ENCODE results near the gene NOG. TPM values are rescaled to one million over a fixed set of nuclear protein-coding genes. Genes with fewer than 3 reads are reported as not detected.

NOG gene
- total RNA-seq, 1 experiment from 2014 or later: 1.2 TPM

- DNase-seq (ENCODE audit: low spot score): no peak
These were observed 3.4 kb downstream of the NOG start for GRCh38 chr17:56596691-56597494.

DNA sequence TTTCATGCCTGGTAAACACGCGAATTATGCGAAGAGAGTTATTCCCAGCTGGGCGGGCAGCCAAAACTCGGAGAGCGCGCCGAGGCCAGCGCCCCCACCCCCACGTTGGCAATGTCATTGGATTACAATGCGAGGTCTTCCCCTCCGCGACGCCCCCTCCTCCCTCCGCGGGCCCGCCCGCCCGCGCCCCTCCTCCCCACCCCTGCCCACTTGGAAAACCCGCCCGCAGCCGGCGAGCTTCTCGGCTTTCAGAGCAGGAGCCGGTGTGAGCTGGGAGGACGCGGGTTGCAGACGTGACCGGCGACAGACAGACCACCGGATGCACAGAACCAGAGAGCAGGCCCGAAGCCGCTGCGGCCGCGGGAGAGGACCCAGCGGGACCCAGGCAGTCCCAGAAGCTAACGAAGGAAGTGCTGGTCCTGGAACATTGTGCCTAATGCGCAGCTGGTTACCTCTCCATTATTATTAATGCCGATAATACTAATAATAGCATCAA lies 4.0 kb downstream of the NOG start:
- DNase-seq (ENCODE audit: low spot score): no peak

GRCh38 chr17:56598466-56598865 lies 5.0 kb downstream of the NOG start:
- no peak for DNase-seq (ENCODE audit: low spot score)

- DNase-seq (ENCODE audit: low spot score): no peak
These were observed 5.6 kb downstream of the NOG start for GRCh38 chr17:56599088-56599487.

DNA sequence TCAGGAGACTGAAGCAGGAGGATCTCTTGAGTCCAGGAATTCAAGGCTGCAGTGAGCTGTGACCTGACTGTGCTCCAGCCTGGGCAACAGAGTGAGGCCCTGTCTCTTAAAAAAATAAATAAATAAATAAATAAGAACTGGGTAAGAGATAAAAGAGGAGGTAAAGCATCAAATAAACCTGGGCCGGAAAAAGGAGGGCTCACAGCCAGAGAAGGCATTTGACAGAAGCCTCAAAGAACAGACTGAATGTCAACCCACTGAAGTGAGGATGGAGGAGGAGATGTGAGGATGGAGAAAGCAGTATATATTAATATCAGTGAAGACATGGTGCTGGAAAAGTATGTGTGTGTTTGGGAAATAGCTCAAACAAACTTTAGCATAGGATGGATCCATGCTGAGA lies 6.1 kb downstream of the NOG start:
- DNase-seq (ENCODE audit: low spot score): no peak

GRCh38 chr17:56600256-56600655 lies 6.8 kb downstream of the NOG start:
- DNase-seq (ENCODE audit: low spot score): no peak

DNA sequence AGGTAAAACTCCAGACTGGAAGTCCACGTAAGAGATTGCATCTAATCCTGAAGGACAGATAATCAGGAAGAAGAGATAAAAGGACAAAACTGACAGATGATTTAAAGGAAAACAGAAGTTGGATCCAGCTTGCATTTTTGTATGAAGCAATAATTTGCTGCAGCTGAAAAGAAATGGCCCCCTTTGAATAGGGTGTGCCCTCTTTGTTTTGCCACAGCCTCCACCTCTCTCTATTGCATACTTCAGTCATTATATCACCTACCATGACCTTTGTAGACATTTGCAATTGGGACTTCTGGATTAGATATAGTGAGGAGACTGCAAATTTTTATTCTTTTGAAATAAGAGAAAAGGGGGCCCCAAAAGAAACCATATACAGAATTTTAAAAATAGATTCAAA lies 8.1 kb downstream of the NOG start:
- DNase-seq (ENCODE audit: low spot score): no peak

GRCh38 chr17:56602292-56603130 lies 9.0 kb downstream of the NOG start:
- DNase-seq (ENCODE audit: low spot score): no peak

DNA sequence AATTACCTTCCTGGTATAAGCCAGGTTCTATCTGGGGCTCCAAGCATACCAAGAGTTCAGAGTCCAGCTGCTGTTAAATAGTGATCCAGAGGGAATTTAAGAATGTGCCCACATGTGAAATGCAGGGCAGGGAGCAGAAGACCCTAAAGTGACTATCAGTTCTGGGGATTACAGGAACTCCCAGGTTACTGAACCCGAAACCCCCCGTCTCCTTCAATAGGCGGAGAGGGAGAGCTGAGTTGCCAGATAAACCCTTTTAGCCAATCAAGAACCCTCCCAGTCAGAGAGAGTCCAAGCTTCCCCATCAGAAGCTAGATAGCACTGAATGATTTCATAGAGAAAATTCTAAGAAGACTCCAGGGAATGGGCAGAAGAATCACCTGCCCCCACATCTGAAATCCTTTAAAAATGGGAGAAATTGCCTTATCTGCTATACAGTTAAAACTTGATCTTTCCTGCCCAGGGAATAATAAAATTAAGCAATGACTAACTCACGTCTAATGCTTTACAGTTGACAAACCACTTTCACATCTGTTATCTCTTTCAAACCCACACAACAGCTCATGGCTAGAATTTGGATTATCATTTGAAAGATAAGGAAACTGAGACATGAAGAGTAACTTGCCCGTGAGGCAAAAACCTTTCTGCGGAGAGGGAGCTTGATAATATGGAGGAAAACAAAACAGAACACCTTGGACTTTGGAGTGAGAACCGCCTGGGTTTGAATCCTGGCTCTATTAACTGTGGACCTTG lies 10.2 kb downstream of the NOG start:
- DNase-seq (ENCODE audit: low spot score): no peak

GRCh38 chr17:56604691-56605290 lies 11.3 kb downstream of the NOG start:
- no peak for DNase-seq (ENCODE audit: low spot score)

GRCh38 chr17:56608944-56609343 lies 15.4 kb downstream of the NOG start:
- DNase-seq (ENCODE audit: low spot score): no peak

DNA sequence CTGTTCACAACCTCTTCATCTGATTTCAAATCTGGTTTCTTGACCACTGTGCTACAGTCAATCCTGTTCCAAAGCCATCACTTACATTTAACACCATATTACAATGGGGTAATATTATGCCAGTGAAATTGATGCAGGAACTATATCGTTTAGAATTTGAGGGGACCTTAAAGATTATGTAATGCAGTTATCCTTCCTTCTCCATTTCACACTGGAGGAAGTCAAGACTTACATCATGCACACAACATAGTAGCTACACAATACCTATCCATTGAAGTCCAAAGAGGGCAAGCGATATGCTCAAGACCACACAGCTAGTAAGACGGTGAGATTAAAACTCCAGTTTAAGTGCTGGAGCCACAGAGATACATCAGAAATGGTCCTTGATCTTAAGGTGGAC lies 16.8 kb downstream of the NOG start:
- DNase-seq (ENCODE audit: low spot score): no peak

DNA sequence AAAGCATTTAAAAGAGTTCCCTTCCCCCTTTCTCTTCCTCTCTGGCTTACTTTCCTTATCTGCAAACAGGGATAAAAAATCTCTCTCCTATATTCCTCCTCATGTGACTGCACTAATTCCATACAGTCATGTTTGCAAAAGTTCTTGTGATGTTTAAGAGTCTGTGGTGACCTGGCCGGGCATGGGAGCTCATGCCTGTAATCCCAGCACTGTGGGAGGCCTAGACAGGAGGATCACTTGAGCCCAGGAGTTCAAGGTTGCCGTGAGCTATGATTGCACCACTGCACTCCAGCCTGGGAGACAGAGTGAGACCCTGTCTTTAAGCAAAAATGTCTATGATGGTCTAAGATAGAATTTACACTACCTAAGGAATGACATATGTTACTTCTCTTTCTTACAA lies 19.6 kb downstream of the NOG start:
- no peak for DNase-seq (ENCODE audit: low spot score)

- DNase-seq (ENCODE audit: low spot score): no peak
These were observed 21.0 kb downstream of the NOG start for GRCh38 chr17:56614522-56614921.

- no peak for DNase-seq (ENCODE audit: low spot score)
These were observed 22.7 kb downstream of the NOG start for GRCh38 chr17:56616239-56616638.

- DNase-seq (ENCODE audit: low spot score): no peak
These were observed 29.9 kb downstream of the NOG start for GRCh38 chr17:56623383-56623782.

DNA sequence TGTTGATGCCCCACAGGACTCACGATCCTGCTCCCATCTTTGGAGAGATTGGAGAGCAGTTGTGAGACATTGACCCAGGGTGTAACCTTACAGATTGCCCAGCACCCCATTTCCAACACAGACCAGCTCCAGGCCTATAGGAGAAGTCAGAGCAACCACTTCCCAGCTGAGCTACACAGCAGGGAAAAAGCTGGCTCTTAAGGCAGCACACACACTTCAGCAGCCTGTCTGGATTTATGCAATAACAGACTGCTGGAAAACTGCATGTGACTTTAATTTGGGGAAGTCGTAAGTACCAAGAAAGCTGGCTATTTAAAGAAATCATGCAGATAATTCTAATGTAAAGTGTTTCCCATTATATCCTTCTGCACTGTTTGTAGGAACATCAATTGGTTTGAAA lies 30.8 kb downstream of the NOG start:
- no peak for DNase-seq (ENCODE audit: low spot score)

- no peak for DNase-seq (ENCODE audit: low spot score)
These were observed 31.4 kb downstream of the NOG start for GRCh38 chr17:56624912-56625311.

DNA sequence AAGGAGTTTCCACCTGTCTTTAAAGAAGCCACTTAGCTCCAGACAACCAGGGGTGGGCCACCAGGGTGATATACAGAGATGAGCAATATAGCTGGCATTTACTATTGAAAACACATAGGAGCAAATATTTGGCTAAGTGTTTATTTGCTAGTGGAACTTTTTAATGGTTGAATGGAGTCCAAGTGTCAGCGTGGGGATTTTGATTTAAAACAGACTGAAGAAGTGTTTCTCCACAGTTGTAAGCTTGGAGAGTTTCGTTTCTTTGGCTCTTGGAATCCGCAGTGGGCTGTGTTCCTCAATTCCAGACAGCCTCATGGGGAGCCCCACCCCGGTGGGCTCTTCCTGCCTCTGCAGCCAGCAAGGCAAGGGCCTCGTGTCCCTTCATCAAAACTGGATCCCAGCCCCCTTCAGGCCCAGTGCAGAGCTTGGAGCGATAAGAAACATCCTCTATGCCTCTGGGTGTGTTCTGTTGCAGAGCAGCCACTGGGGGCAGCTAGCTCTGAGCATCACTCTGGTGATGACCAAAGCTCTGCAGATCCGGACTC lies 36.1 kb downstream of the NOG start:
- no peak for DNase-seq (ENCODE audit: low spot score)

- no peak for DNase-seq (ENCODE audit: low spot score)
These were observed 36.7 kb downstream of the NOG start for GRCh38 chr17:56630202-56630601.

DNA sequence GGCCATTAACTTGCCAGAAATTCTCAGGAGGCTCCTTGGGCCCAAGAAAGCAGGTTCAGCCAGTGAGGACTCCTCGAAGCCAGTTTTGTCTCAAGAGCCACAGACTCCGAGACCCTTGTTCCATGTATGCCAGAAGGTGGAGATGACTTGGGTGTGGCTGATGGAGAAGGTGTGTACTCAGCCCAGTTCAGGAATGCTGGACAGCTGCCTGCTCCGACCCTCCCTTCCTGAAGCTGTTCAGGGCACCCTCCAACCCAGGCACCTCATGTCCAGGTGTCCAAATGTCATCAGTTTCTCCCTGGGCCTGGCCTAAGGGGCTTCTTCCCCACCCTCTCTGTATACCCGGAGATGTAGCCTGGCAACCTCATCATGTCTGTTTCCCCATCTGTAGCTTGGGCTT lies 40.2 kb downstream of the NOG start:
- no peak for DNase-seq (ENCODE audit: low spot score)

- DNase-seq (ENCODE audit: low spot score): no peak
These were observed 42.1 kb downstream of the NOG start for GRCh38 chr17:56635641-56636040.
